Mammary epithelial cell (primary cell): Measurements from ENCODE around the gene CDKL5.
"Not testable (repeated sequence)": the region's sequence is repeated elsewhere in the genome, so short reads cannot be mapped to it uniquely, and the experiment has no call there.

Experiments used
- EZH2 ChIP-seq: IDR thresholded peaks from 2 replicates; pipeline ENCODE4 v1.6.1; 2012; ENCODE audit warnings: low read length, inconsistent platforms, borderline replicate concordance
- TF ChIP-seq, protein P1 (sequence below), 2 donors: IDR thresholded peaks in 1 of 2; conservative IDR thresholded peaks in 1 of 2; 2 replicates each; pipeline ENCODE4 v1.5.1; 2011 to 2012; ENCODE audit warnings: inconsistent platforms in 2 of 2, low read length in 2 of 2, mild to moderate bottlenecking in 2 of 2, control low read depth in 1 of 2, low read depth in 1 of 2; ENCODE audit not compliant: insufficient read depth in 1 of 2; ENCODE audit errors: extremely low read depth in 1 of 2

GRCh38 chrX:18589292-18589691, 163.9 kb downstream of the CDKL5 start:
- TF ChIP-seq, protein P1, sequence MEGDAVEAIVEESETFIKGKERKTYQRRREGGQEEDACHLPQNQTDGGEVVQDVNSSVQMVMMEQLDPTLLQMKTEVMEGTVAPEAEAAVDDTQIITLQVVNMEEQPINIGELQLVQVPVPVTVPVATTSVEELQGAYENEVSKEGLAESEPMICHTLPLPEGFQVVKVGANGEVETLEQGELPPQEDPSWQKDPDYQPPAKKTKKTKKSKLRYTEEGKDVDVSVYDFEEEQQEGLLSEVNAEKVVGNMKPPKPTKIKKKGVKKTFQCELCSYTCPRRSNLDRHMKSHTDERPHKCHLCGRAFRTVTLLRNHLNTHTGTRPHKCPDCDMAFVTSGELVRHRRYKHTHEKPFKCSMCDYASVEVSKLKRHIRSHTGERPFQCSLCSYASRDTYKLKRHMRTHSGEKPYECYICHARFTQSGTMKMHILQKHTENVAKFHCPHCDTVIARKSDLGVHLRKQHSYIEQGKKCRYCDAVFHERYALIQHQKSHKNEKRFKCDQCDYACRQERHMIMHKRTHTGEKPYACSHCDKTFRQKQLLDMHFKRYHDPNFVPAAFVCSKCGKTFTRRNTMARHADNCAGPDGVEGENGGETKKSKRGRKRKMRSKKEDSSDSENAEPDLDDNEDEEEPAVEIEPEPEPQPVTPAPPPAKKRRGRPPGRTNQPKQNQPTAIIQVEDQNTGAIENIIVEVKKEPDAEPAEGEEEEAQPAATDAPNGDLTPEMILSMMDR (conservative IDR thresholded peaks at IDR 0.05 in 1 of 2, IDR thresholded peaks at IDR 0.05 in 1 of 2; ENCODE audit: extremely low read depth in 1 of 2, insufficient read depth in 1 of 2, low read depth in 1 of 2, low read length in 2 of 2): not testable (repeated sequence)
- TF ChIP-seq EZH2: not testable (repeated sequence)
